HG03045 (cell line): Measurements from ENCODE around the gene FAM3A.
"Not testable (repeated sequence)": the region's sequence is repeated elsewhere in the genome, so short reads cannot be mapped to it uniquely, and the experiment has no call there.

ENCODE experiments used
- ATAC-seq: cut with Tn5 transposase; IDR thresholded peaks from one replicate; pipeline ENCODE4 v1.9.1; 2021; ENCODE audit warnings: mild to moderate bottlenecking, moderate library complexity; ENCODE audit not compliant: unreplicated experiment

FAM3A gene, protein sequence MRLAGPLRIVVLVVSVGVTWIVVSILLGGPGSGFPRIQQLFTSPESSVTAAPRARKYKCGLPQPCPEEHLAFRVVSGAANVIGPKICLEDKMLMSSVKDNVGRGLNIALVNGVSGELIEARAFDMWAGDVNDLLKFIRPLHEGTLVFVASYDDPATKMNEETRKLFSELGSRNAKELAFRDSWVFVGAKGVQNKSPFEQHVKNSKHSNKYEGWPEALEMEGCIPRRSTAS

GRCh38 chrX:154515966-154516655 lies at the start of gene FAM3A:
Gene FAM3A, minus strand, starts transcription at chrX:154516232. Its CDS starts 460 bp downstream, at chrX:154515772.
- ATAC-seq: peak; percentile 90

GRCh38 chrX:154562295-154562694 lies 46.3 kb upstream of the FAM3A start:
- not testable (repeated sequence) for ATAC-seq

- ATAC-seq: not testable (repeated sequence)
Observed at GRCh38 chrX:154560326-154560725, 44.3 kb upstream of the FAM3A start.

DNA sequence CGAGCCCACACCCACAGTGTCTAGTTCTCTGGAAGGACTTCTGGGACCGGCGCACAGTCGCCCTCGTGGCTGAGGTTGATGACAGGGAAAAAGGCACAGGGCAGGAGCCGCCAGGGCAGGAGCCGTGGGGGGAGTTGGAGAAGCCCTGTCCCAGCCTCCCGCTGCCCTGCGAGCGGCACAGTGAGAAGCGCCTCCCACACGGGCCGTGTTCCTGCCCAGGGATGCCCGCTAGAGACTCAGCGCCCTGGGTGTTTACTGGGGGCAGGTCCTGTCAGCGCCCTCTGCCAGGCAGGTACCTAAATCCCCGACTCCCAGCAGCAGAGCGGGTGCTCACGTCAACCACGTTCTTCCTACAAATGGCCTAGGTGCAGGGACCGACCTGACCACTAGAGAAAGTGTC lies 42.9 kb upstream of the FAM3A start:
- not testable (repeated sequence) for ATAC-seq

DNA sequence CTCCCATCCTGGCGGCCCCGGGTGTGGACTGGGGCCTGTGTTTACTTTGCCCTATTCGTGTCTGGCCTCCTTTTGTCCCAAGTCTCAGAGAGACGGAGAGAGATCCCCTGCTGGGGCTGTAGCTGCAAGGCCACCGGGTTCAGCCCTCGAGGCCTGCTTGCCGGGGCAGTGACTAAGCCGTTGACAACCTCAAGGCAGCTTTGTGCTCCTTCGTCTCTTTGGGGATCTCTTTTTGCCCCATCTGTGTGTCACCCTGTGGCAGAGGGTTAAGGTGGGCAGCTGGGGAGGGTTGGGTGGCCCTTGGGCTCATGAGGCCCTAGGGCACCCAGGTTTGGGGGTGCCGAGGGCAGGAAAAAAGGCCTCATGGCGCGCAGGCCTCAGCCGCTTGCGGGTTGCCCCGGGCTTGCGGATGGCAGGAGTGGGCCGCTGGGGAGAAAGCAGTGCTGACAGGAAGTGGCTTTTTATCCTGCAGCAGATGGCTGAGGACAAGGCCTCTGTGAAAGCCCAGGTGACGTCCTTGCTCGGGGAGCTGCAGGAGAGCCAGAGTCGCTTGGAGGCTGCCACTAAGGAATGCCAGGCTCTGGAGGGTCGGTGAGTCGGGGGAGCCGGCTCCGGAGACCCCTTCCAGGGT lies 42.1 kb upstream of the FAM3A start:
- not testable (repeated sequence) for ATAC-seq

DNA sequence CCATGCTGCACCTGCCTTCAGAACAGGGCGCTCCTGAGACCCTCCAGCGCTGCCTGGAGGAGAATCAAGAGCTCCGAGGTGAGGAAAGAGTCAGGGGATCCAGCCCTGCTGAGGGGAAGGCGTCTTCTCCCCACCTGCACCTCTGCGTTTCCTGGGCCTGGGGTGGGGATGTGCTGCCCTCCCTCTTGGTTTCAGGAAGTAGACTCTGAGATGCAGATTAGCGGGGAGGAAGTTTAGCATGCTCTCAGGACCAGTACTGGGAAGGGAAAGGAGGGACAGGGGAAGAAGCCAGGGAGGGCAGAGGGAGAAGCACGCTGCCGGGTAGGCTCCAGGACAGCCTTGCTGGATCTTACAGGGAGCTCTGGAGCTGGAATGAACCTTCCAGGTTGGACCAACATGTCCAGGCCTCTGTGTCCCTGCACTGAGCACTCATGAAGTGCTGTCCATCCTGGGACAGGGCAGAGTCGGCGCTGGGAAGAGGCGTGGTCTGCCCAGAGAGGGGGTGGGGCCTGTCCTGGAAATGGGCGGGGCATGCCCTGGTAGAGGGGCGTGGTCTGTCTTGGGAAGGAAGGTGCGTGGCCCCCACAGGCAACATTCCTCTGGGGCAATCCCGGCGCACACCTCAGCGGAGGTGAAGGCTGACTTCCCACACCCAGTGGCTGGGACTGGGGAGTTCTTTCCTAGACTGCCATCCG lies 36.2 kb upstream of the FAM3A start:
- ATAC-seq: not testable (repeated sequence)

GRCh38 chrX:154549766-154550165 lies 33.7 kb upstream of the FAM3A start:
- no peak for ATAC-seq

- no peak for ATAC-seq
Observed at GRCh38 chrX:154548028-154548316, 31.9 kb upstream of the FAM3A start.

DNA sequence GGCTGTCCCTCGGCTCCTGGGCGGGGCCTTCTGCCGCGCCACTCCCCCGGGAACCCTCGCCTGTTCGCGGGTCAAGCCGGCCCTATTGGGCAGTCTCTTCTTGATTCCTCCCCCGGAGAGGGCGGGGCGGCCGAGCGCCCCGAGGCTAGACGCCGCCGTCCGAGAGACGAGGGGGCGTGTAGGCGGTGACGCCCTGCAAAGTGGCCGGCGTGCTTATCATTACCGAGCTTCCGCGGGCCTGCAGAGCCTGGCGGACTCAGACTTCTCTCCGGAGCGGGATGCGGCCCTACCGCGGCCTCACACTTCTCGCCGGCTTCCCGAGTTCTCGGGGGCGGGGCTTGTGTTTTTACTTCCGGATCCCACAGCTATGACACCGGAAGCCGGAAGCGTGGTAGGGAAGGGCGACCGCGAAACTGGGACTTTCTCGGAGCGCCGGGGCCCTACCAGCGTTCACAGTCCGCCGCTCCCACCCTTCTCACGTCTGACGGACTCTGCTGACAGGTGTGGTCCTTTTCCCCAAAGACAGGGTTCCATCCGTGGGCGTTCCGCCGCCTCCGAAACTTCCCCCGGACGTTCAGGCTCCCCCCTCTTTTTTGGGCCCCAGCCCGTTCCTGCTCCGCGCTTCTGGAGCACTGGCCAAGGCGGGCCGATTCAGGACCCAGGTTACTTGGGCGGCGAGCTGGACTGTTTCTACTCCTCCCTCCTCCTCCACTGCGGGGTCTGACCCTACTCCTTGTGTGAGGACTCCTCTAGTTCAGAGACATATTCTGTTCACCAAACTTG lies 31.4 kb upstream of the FAM3A start, which contains the start of gene IKBKG:
IKBKG (plus strand) TSS at position 376 of the 783 bp plus-strand sequence. CDS start 4,383 bp downstream, outside the sequence.
- peak; percentile 80 for ATAC-seq

DNA sequence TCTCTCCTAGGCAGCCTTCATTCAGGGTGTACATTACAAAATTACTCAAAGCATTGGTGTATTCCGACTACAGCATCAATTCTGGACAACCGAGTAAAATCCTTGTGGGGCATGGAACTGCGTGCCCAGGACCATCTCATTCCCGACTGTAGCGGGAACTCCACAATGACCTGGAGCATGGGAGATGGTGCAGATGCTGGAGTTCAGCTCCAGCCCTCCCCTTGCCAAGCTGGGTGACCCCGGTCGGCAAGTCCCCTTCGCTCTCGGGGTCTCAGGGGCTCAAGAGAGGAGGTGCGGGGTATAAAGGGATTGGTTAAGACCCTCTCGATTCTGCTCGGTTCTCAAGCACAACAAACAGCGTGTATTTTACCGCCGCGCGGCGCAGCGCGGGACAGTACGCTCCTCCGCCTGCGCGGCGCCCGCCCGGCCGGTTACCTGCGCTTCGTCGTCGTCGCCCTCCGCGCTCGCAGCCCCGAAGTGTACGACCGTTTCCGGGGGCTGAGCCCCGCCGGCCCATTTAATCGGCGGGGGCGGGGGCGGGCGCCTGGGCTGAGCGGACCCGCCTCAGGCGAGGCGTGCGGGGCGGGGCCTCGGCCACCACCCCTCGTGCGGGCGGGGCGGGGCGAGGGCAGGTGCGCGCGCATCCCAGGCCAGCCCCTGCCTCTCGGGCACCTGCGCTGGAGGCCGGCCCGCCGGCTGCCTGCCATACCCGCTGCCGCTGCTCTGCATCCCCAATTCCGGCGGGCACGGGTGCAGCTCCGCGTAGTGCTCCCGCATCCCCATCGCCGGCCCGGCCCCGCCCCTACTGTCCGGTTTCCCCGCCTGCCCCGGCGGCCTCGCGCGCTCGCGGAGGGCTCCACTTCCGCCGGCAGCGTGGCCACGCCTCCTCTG lies 30.6 kb upstream of the FAM3A start, which contains the start of gene G6PD:
G6PD (minus strand) TSS at position 493 of the 891 bp plus-strand sequence. CDS start 691 bp downstream, outside the sequence.
- ATAC-seq: peak; percentile 63

DNA sequence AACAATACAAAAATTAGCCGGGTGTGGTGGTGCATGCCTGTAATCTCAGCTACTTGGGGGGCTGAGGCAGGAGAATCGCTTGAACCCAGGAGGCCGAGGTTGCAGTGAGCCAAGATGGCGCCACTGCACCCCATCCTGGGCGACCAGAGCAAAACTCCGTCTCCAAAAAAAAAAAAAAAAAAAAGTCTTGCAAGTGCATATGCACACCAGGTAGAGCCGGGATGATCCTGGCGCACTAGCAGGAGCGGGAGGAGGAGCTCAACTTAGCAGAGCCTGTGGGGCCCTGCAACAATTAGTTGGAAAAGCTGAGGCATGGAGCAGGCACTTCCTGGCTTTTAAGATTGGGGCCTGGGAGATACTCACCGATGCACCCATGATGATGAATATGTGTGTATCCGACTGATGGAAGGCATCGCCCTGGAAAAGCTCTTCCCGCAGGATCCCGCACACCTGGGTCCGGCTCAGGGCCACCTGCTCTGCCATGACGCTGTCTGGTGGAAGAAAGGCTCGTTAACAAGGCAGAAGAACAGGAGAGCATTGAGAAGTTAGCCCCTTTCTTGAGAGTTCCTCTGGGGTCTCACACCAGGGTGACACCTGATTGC lies 29.7 kb upstream of the FAM3A start:
- ATAC-seq: no peak

- no peak for ATAC-seq
Observed at GRCh38 chrX:154542723-154543424, 26.8 kb upstream of the FAM3A start.

GRCh38 chrX:154541896-154542722 lies 26.1 kb upstream of the FAM3A start:
- no peak for ATAC-seq

GRCh38 chrX:154541589-154541895 lies 25.5 kb upstream of the FAM3A start:
- no peak for ATAC-seq

DNA sequence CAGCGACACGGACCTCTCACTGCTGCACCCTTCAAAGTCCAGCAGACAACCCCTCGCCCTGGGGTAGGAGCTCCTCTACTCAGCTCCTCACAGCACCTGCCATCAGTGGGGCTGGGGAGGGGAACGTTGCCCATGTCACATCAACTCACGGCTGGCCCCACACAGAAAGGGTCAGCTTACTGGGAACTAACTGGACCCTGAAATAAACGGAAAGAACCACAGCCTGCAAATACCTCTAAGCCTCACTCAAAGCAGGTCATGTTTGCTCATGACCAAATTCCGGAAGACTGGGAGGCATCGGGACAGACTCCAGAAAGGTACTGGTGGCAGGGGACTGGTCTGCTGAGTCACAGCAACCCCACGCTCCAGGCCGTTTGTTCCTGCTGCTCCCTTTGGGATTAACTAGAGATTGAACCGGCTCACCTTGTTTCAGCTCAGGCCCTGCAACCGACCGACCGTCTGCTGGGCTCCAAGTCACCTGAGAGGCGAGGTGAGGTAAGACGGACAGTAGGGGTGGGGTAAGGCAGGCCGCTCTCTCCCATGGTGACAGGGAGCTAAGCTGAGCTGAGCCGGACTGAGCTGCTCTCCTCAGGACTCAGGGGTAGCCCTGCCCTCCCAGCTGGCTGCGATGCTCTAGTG lies 25.0 kb upstream of the FAM3A start:
- no peak for ATAC-seq

GRCh38 chrX:154540365-154540764 lies 24.3 kb upstream of the FAM3A start:
- ATAC-seq: not testable (repeated sequence)

DNA sequence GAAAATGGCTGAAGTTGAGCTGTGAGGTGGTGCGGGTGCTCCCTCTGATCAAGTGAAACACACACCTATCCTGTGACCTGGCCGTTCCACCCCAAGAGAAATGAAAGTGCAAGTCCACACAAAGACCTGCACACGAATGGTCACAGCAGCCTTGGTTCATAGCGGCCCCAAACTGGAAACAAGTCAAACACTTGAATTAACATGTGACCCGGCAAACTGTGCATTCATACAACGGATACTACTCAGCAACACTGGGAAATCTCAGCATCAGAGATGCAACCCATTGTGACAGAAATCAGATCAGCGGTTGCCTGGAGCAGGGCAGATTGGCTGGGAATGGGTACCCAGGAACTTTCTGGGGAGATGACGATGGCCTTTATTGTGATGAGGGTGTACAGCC lies 23.0 kb upstream of the FAM3A start:
- ATAC-seq: no peak
